ENCODE results near the gene BLVRA. TPM values are rescaled to one million over a fixed set of nuclear protein-coding genes. Genes with fewer than 3 reads are reported as not detected.

The BLVRA gene
- total and polyA plus RNA-seq, 7 experiments from 2014 or later: 11.2 to 41.2 (median 28.2) TPM

DNA sequence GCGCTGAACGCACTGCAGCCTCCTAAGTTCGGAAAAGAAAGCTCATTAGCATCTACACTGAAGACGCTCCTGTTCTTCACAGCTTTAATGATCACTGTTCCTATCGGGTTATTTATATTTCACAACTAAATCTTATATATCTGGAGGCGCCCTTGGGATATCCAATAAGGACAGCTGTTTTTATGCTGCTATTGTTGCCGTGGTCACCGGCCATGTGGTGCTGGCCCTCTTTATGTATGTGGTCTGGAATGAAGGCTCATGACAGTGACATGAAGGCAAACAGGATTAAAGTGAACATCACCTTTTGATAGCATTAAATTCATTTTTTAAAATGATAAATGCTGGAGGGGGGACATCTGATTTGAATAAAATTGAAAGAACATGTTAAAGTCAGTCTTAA, 8.8 kb downstream of the BLVRA start:
- Mint-ChIP-seq H3K36me3 (peaks cover 9 to 16% (median 9%) of the 10 kb centered on the region in 5 donors), H3K4me3 (no peak overlapping the region), H3K9me3 (no peaks in the 10 kb centered on the region), H3K27ac (peak overlapping the region in 2 of 9 donors; percentile 8 to 41), H3K27me3 (no peaks in the 10 kb centered on the region), H3K4me1 (peaks cover 15 to 29% (median 25%) of the 10 kb centered on the region in 7 donors)
- POLR2A ChIA-PET: interaction anchor here (1.5 kb wide), 1 partner anchor 9 kb away, joined by 6 read pairs; the partner anchor contains the start of gene BLVRA
- Histone ChIP-seq H3K9me3 (ENCODE audit: control insufficient read depth in 2 of 3, low read length in 3 of 3) (no peaks in the 10 kb centered on the region), H3K36me3 (ENCODE audit: control insufficient read depth in 2 of 3, insufficient read depth in 3 of 3, low read length in 3 of 3) (peaks cover 0 to 8% (median 0%) of the 10 kb centered on the region in 3 experiments), H3K27me3 (ENCODE audit: control insufficient read depth in 2 of 2, insufficient read depth in 2 of 2, low read length in 2 of 2) (no peaks in the 10 kb centered on the region), H3K4me3 (ENCODE audit: low read length) (no peak overlapping the region), H3K4me1 (ENCODE audit: control insufficient read depth in 2 of 2, insufficient read depth in 2 of 2, low read length in 2 of 2) (peaks cover 0 to 7% of the 10 kb centered on the region in 2 donors), H3K27ac (ENCODE audit: low read depth, low read length) (no peak overlapping the region)
- intact Hi-C loops (cut with micrococcal nuclease): no loop called here
- DNase-seq (no peak), ATAC-seq (no peak)
- CTCF ChIA-PET: no interaction called here

DNA sequence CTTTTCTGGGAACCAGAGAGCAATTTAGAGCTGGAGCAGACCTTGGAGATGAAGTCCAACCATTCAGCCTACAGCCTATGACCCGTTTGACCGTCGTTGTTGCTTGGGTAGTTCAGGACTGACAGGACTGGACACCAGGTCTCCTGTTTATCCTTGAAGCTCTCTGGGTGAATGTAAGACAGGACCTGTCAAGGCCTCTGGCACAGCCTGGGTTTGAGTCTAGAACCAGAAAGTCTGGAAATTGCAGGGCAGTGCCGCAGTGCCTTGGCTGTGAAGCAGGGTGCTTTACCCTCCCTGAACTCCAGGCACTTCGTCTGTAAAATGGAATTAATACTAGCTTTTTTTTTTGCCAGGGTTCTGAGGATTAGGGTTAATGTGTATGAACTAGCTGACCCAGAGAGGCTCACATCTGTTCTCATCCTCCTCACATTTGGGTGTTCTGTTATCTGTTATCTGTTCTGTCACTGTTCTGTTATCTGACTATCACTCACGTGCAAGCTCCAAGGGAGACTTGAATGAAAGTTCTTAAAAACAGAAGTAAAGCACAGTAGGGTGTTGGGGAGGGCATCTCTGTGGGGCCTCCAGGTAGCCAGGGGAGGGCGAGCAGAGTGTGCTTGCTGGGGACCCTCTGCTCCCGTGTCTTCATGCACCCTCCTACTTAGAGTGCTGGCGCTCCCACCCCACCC, 9.9 kb downstream of the BLVRA start:
- no peak overlapping the region for H3K4me3 Mint-ChIP-seq
- Histone ChIP-seq H3K27ac (ENCODE audit: low read depth, low read length) (no peak overlapping the region), H3K27me3 (ENCODE audit: control insufficient read depth in 2 of 2, insufficient read depth in 2 of 2, low read length in 2 of 2) (no peaks in the 10 kb centered on the region), H3K4me3 (ENCODE audit: low read length) (no peak overlapping the region), H3K36me3 (ENCODE audit: control insufficient read depth in 2 of 3, insufficient read depth in 3 of 3, low read length in 3 of 3) (peaks cover 0 to 13% (median 0%) of the 10 kb centered on the region in 3 experiments), H3K4me1 (ENCODE audit: control insufficient read depth in 2 of 2, insufficient read depth in 2 of 2, low read length in 2 of 2) (peaks cover 0 to 7% of the 10 kb centered on the region in 2 donors), H3K9me3 (ENCODE audit: control insufficient read depth in 2 of 3, low read length in 3 of 3) (no peaks in the 10 kb centered on the region)
- intact Hi-C loops (cut with micrococcal nuclease): no loop called here
- DNase-seq: no peak
- CTCF ChIA-PET: interaction anchor here (0.7 kb wide), 1 partner anchor 276 kb away, joined by 3 read pairs; no protein-coding TSS in a partner anchor
- H3K9me3 Mint-ChIP-seq: peaks cover 0 to 6% (median 0%) of the 10 kb centered on the region in 11 donors
- no peak for ATAC-seq
- peak overlapping the region in 1 of 9 donors; percentile 20 for H3K27ac Mint-ChIP-seq
- H3K4me1 Mint-ChIP-seq: peaks cover 9 to 22% (median 18%) of the 10 kb centered on the region in 7 donors
- POLR2A ChIA-PET: interaction anchor here (0.9 to 1.5 kb wide), 2 partner anchors 10 to 20 kb away, joined by 4 to 6 read pairs; partner anchors contain the start of gene BLVRA
- H3K27me3 Mint-ChIP-seq: no peaks in the 10 kb centered on the region
- H3K36me3 Mint-ChIP-seq: peaks cover 15 to 22% (median 19%) of the 10 kb centered on the region in 5 donors

DNA sequence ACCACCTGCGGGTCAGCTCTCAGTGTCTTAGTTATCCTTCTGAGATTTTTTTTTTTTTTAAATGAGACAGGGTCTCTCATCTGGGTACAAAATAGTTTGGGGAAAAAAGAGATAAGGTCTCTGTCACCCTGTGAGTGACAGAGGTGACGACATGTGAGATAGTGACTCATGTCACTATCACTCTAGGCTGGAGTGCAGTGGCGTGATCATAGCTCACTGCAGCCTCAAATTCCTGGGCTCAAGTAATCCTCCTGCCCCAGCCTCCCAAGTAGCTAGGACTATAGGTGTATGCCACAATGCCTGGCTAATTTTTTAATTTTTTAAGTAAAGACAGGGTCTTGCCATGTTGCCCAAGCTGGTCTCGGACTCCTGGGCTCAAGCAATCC, 10.4 kb downstream of the BLVRA start:
- ChIA-PET POLR2A (no interaction called here), CTCF (no interaction called here)
- Mint-ChIP-seq H3K4me1 (peaks cover 9 to 18% (median 16%) of the 10 kb centered on the region in 7 donors), H3K36me3 (peaks cover 15 to 24% (median 22%) of the 10 kb centered on the region in 5 donors), H3K27me3 (no peaks in the 10 kb centered on the region), H3K9me3 (peaks cover 0 to 8% (median 0%) of the 10 kb centered on the region in 11 donors), H3K27ac (no peak overlapping the region), H3K4me3 (no peak overlapping the region)
- intact Hi-C loops (cut with micrococcal nuclease): no loop called here
- H3K9me3 ChIP-seq (ENCODE audit: control insufficient read depth in 2 of 3, low read length in 3 of 3): no peaks in the 10 kb centered on the region
- no peak for ATAC-seq
- no peak overlapping the region for H3K4me3 ChIP-seq (ENCODE audit: low read length)
- no peak overlapping the region for H3K27ac ChIP-seq (ENCODE audit: low read depth, low read length)
- peaks cover 0 to 13% (median 0%) of the 10 kb centered on the region in 3 experiments for H3K36me3 ChIP-seq (ENCODE audit: control insufficient read depth in 2 of 3, insufficient read depth in 3 of 3, low read length in 3 of 3)
- DNase-seq: no peak
- H3K27me3 ChIP-seq (ENCODE audit: control insufficient read depth in 2 of 2, insufficient read depth in 2 of 2, low read length in 2 of 2): no peaks in the 10 kb centered on the region
- H3K4me1 ChIP-seq (ENCODE audit: control insufficient read depth in 2 of 2, insufficient read depth in 2 of 2, low read length in 2 of 2): peaks cover 0 to 7% of the 10 kb centered on the region in 2 donors

DNA sequence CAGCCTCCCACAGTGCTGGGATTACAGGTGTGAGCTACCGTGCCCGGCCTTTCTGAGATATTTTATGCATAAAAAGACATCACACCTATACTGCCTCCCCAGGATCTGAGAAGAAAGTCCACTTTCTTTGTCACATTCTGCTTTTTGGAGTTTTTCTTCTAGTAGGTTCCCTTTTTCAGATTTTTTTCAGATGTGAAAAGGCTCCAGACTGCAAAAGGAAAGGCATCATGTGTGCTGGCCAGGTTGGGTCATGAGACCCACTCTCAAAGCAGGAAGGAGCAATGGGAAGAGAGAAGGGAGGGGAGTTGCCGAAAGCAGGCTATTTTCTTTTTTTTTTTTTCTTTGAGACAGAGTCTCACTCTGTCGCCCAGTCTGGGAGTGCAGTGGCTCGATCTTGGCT, 10.8 kb downstream of the BLVRA start:
- Histone ChIP-seq H3K36me3 (ENCODE audit: control insufficient read depth in 2 of 3, insufficient read depth in 3 of 3, low read length in 3 of 3) (peaks cover 0 to 13% (median 0%) of the 10 kb centered on the region in 3 experiments), H3K27ac (ENCODE audit: low read depth, low read length) (no peak overlapping the region), H3K9me3 (ENCODE audit: control insufficient read depth in 2 of 3, low read length in 3 of 3) (no peaks in the 10 kb centered on the region), H3K27me3 (ENCODE audit: control insufficient read depth in 2 of 2, insufficient read depth in 2 of 2, low read length in 2 of 2) (no peaks in the 10 kb centered on the region), H3K4me3 (ENCODE audit: low read length) (no peak overlapping the region), H3K4me1 (ENCODE audit: control insufficient read depth in 2 of 2, insufficient read depth in 2 of 2, low read length in 2 of 2) (peaks cover 0 to 5% of the 10 kb centered on the region in 2 donors)
- Mint-ChIP-seq H3K36me3 (peaks cover 15 to 24% (median 22%) of the 10 kb centered on the region in 5 donors), H3K9me3 (peaks cover 0 to 8% (median 0%) of the 10 kb centered on the region in 11 donors), H3K4me1 (peaks cover 8 to 14% (median 12%) of the 10 kb centered on the region in 7 donors), H3K4me3 (no peak overlapping the region), H3K27ac (no peak overlapping the region), H3K27me3 (no peaks in the 10 kb centered on the region)
- intact Hi-C loops (cut with micrococcal nuclease): no loop called here
- ChIA-PET POLR2A (no interaction called here), CTCF (no interaction called here)
- no peak for DNase-seq
- ATAC-seq: no peak

DNA sequence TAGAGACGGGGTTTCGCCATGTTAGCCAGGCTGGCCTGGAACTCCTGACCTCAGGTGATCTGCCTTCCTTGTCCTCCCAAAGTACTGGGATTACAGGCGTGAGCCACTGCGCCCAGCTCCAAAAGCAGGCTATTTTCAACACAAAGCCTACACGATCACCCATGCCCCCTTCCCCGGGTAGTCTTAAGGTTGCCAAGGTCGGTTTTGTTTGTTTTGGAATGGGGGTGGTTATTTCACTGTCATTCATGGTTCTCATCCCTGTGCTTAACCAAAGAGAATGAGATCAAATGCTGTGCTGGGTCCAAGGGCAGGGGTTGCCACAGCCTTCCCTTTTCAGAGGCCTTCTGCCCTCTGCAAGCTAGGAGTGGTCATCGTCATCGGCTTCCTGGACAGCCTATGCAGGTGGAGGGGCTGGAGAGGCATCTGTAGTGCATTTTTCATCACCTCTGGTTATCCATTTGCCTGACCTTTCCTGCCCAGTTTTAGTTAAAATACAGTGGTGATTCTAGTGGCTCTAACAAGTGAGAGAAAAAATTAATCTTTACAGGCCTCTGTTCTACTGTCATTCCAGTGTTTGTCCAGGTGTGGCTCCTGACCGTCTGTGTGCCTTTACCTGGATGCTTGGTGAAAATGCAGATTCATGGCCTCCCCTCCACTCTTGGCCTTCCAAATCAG, 11.4 kb downstream of the BLVRA start:
- Mint-ChIP-seq H3K4me1 (peaks cover 1 to 11% (median 5%) of the 10 kb centered on the region in 7 donors), H3K4me3 (no peak overlapping the region), H3K9me3 (peaks cover 0 to 8% (median 0%) of the 10 kb centered on the region in 11 donors), H3K27me3 (no peaks in the 10 kb centered on the region), H3K27ac (no peak overlapping the region), H3K36me3 (peaks cover 15 to 27% (median 22%) of the 10 kb centered on the region in 5 donors)
- no peaks in the 10 kb centered on the region for H3K4me1 ChIP-seq (ENCODE audit: control insufficient read depth in 2 of 2, insufficient read depth in 2 of 2, low read length in 2 of 2)
- no peaks in the 10 kb centered on the region for H3K9me3 ChIP-seq (ENCODE audit: control insufficient read depth in 2 of 3, low read length in 3 of 3)
- H3K4me3 ChIP-seq (ENCODE audit: low read length): no peak overlapping the region
- H3K27ac ChIP-seq (ENCODE audit: low read depth, low read length): no peak overlapping the region
- ChIA-PET CTCF (no interaction called here), POLR2A (no interaction called here)
- intact Hi-C loops (cut with micrococcal nuclease): no loop called here
- no peak for ATAC-seq
- no peaks in the 10 kb centered on the region for H3K27me3 ChIP-seq (ENCODE audit: control insufficient read depth in 2 of 2, insufficient read depth in 2 of 2, low read length in 2 of 2)
- peaks cover 0 to 13% (median 0%) of the 10 kb centered on the region in 3 experiments for H3K36me3 ChIP-seq (ENCODE audit: control insufficient read depth in 2 of 3, insufficient read depth in 3 of 3, low read length in 3 of 3)
- no peak for DNase-seq

DNA sequence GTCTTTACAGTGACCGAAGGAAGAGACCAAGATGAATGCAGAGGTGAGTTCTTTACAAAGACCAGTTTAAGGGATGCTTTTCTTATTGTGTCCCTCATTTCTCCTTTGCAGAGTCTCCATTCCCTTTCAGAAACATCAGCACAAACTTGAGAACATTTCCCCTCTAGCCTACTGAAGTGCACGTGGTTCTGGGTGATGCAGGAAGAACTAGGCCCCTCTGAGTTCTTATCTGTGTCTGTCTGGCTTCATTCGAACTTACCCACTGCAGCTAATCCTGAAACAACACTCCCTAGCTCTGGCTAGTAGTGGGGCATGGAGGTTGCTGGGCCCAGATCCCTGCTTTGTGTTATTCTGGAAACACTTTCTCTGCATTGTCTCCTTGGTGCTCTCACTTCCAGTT, 12.6 kb downstream of the BLVRA start:
- no peaks in the 10 kb centered on the region for H3K4me1 ChIP-seq (ENCODE audit: control insufficient read depth in 2 of 2, insufficient read depth in 2 of 2, low read length in 2 of 2)
- peaks cover 0 to 11% (median 4%) of the 10 kb centered on the region in 7 donors for H3K4me1 Mint-ChIP-seq
- H3K36me3 ChIP-seq (ENCODE audit: control insufficient read depth in 2 of 3, insufficient read depth in 3 of 3, low read length in 3 of 3): peaks cover 0 to 13% (median 0%) of the 10 kb centered on the region in 3 experiments
- ChIA-PET CTCF (no interaction called here), POLR2A (interaction anchor here (0.6 kb wide), 1 partner anchor 127 kb away, joined by 3 read pairs; no protein-coding TSS in a partner anchor)
- no peak overlapping the region for H3K4me3 ChIP-seq (ENCODE audit: low read length)
- H3K36me3 Mint-ChIP-seq: peaks cover 15 to 27% (median 22%) of the 10 kb centered on the region in 5 donors
- H3K9me3 Mint-ChIP-seq: peaks cover 0 to 8% (median 0%) of the 10 kb centered on the region in 11 donors
- no peaks in the 10 kb centered on the region for H3K27me3 Mint-ChIP-seq
- peak overlapping the region in 1 of 10 donors; percentile 51 for H3K4me3 Mint-ChIP-seq
- no peak for ATAC-seq
- H3K27me3 ChIP-seq (ENCODE audit: control insufficient read depth in 2 of 2, insufficient read depth in 2 of 2, low read length in 2 of 2): no peaks in the 10 kb centered on the region
- H3K27ac ChIP-seq (ENCODE audit: low read depth, low read length): no peak overlapping the region
- intact Hi-C loops (cut with micrococcal nuclease): no loop called here
- H3K27ac Mint-ChIP-seq: peak overlapping the region in 1 of 9 donors; percentile 53
- DNase-seq: no peak
- no peaks in the 10 kb centered on the region for H3K9me3 ChIP-seq (ENCODE audit: control insufficient read depth in 2 of 3, low read length in 3 of 3)
